CMK (cell line): Measurements from ENCODE around the gene MCOLN1.

Experiments
- DNase-seq: peaks from one replicate; pipeline ENCODE4 v3.0.0-alpha.2; 2010; ENCODE audit warnings: low read depth

Gene MCOLN1

GRCh38 chr19:7504684-7505083, 17.7 kb upstream of the MCOLN1 start:
- peak; percentile 58 for DNase-seq

GRCh38 chr19:7505288-7505681, 17.1 kb upstream of the MCOLN1 start:
- no peak for DNase-seq

- DNase-seq, result peak; percentile 68
Measured at GRCh38 chr19:7505682-7506384, 16.6 kb upstream of the MCOLN1 start.

GRCh38 chr19:7506385-7507328, 15.8 kb upstream of the MCOLN1 start:
- peak; percentile 96 for DNase-seq

- peak; percentile 72 for DNase-seq
Measured at GRCh38 chr19:7507884-7508283, 14.5 kb upstream of the MCOLN1 start.

GRCh38 chr19:7509625-7510024, 12.8 kb upstream of the MCOLN1 start:
- DNase-seq, result no peak

- no peak for DNase-seq
Measured at GRCh38 chr19:7512400-7512851, 10.0 kb upstream of the MCOLN1 start.

GRCh38 chr19:7513809-7514642, 8.4 kb upstream of the MCOLN1 start:
- no peak for DNase-seq

GRCh38 chr19:7515110-7515644, 7.2 kb upstream of the MCOLN1 start:
- DNase-seq, result no peak

- DNase-seq, result no peak
Measured at GRCh38 chr19:7515645-7516151, 6.7 kb upstream of the MCOLN1 start, which contains the start of gene ZNF358. TSS of gene ZNF358 (plus strand) at chr19:7516103. CDS start at chr19:7519243, 3,140 bp downstream.

GRCh38 chr19:7516333-7516732, 6.1 kb upstream of the MCOLN1 start:
- DNase-seq, result no peak

GRCh38 chr19:7516878-7517277, 5.5 kb upstream of the MCOLN1 start:
- no peak for DNase-seq

GRCh38 chr19:7519361-7520130, 2.9 kb upstream of the MCOLN1 start:
- DNase-seq, result no peak

GRCh38 chr19:7520131-7521051, 2.0 kb upstream of the MCOLN1 start:
- DNase-seq, result no peak

- DNase-seq, result no peak
Measured at GRCh38 chr19:7521551-7522071, 813 bp upstream of the MCOLN1 start.

- DNase-seq, result no peak
Measured at GRCh38 chr19:7522923-7523667, 671 bp downstream of the MCOLN1 start.

GRCh38 chr19:7524523-7524922, 2.1 kb downstream of the MCOLN1 start:
- no peak for DNase-seq

GRCh38 chr19:7524992-7525739, 2.7 kb downstream of the MCOLN1 start:
- DNase-seq, result no peak
